Esophagus squamous epithelium (tissue), 5 donors: ENCODE measurements around the gene TMEM150C. TPM values are rescaled to one million over a fixed set of nuclear protein-coding genes. Genes with fewer than 3 reads are reported as not detected.

Experiments used
- DNase-seq: peaks from one replicate; lab custom pipeline; 2025; lab: John Stamatoyannopoulos, UW
- H3K27ac ChIP-seq, 4 donors: fragments of 200-600 bp; sonication (generic); one replicate each; pipeline ENCODE4 v1.5.1; 2016 to 2019; ENCODE audit warnings: mild to moderate bottlenecking in 1 of 4
- H3K27me3 ChIP-seq, 4 donors: fragments of 200-600 bp; sonication (generic); 1 replicate in 3 of 4; 2 replicates in 1 of 4; pipeline versions ENCODE4 v1.5.1 to v1.6.0; 2017 to 2021; ENCODE audit warnings: antibody characterized with exemption in 1 of 4
- H3K36me3 ChIP-seq, 3 donors: fragments of 200-600 bp; sonication (generic); one replicate each; pipeline ENCODE4 v1.5.1; 2016 to 2019
- H3K4me1 ChIP-seq, 3 donors: fragments of 200-600 bp; sonication (generic); one replicate each; pipeline ENCODE4 v1.5.1; 2017 to 2019
- H3K4me3 ChIP-seq, 4 donors: fragments of 200-600 bp; sonication (generic); 1 replicate in 3 of 4; 2 replicates in 1 of 4; pipeline ENCODE4 v1.5.1; 2016 to 2019; ENCODE audit warnings: mild to moderate bottlenecking in 2 of 4, moderate library complexity in 1 of 4
- H3K9me3 ChIP-seq, 3 donors: fragments of 200-600 bp; sonication (generic); one replicate each; pipeline ENCODE4 v1.5.1; 2016 to 2019
- CTCF ChIP-seq, 6 experiments: fragments of 450-650 bp in 4 of 6; fragments of 200-600 bp in 2 of 6; sonication (generic) in 2 of 6; IDR thresholded peaks; one replicate each; pipeline ENCODE4 v1.5.1; 2016 to 2019; ENCODE audit warnings: antibody characterized with exemption in 6 of 6, mild to moderate bottlenecking in 4 of 6, moderate library complexity in 4 of 6
- POLR2A ChIP-seq, 4 donors: fragments of 450-650 bp; IDR thresholded peaks; one replicate each; pipeline ENCODE4 v1.6.1; 2017; ENCODE audit warnings: antibody characterized with exemption in 4 of 4, mild to moderate bottlenecking in 4 of 4, moderate library complexity in 3 of 4
- WGBS, 2 donors: methylation state at CpG; one replicate each; pipeline ENCODE4 v1.1.5; 2018; 5-methylcytosine and 5-hydroxymethylcytosine counted together
- intact Hi-C: fragments of 100-400 bp; cut with DNase I; formaldehyde crosslinking; loops from one replicate; pipeline ENCODE4 v1.15.0; 2022
- total RNA-seq, 4 donors: library from RNA; depleted of rRNA; stranded (reverse); fragments of >200 nt; gene quantifications; one replicate each; pipeline ENCODE4 v1.1.0, GENCODE V29; 2016
- donor health status: DM: yes; HTN: yes; CAD: no.

TMEM150C gene
- total RNA-seq, 4 donors from 2014 or later: 1.1 to 3.8 (median 2.8) TPM

GRCh38 chr4:82489076-82489475 lies 72.7 kb downstream of the TMEM150C start:
- TF ChIP-seq POLR2A (IDR thresholded peaks at IDR 0.05) (no peak), CTCF (IDR thresholded peaks at IDR 0.05) (no peak)
- intact Hi-C loops: no loop called here
- Histone ChIP-seq H3K27ac (no peak overlapping the region), H3K27me3 (no peaks in the 10 kb centered on the region), H3K4me1 (peaks cover 0 to 23% (median 0%) of the 10 kb centered on the region in 3 donors), H3K4me3 (no peak overlapping the region), H3K36me3 (no peaks in the 10 kb centered on the region), H3K9me3 (no peaks in the 10 kb centered on the region)
- DNase-seq: no peak
- 100% methylated on average over 1 of the region's 1 CpG; no CpG with 5 or more reads in 1 of the 2 donors for WGBS, 2 donors

- intact Hi-C loops: no loop called here
- no peaks in the 10 kb centered on the region for H3K27me3 ChIP-seq
- 68 to 72% methylated on average over 11 to 14 of the region's 14 CpGs for WGBS, 2 donors
- H3K4me3 ChIP-seq: no peak overlapping the region
- H3K27ac ChIP-seq: no peak overlapping the region
- peaks cover 0 to 17% (median 0%) of the 10 kb centered on the region in 3 donors for H3K4me1 ChIP-seq
- no peak for DNase-seq
- H3K36me3 ChIP-seq: no peaks in the 10 kb centered on the region
- H3K9me3 ChIP-seq: no peaks in the 10 kb centered on the region
- TF ChIP-seq CTCF (IDR thresholded peaks at IDR 0.05): no peak
- no peak for TF ChIP-seq POLR2A (IDR thresholded peaks at IDR 0.05)
Observed at GRCh38 chr4:82484996-82485783, 76.6 kb downstream of the TMEM150C start.

- TF ChIP-seq CTCF (IDR thresholded peaks at IDR 0.05): no peak
- TF ChIP-seq POLR2A (IDR thresholded peaks at IDR 0.05): no peak
- H3K27ac ChIP-seq: no peak overlapping the region
- intact Hi-C loops: no loop called here
- WGBS, 2 donors: 86 to 87% methylated on average over 6 of the region's 6 CpGs
- no peak overlapping the region for H3K4me3 ChIP-seq
- no peak for DNase-seq
- peaks cover 0 to 17% (median 0%) of the 10 kb centered on the region in 3 donors for H3K4me1 ChIP-seq
- no peaks in the 10 kb centered on the region for H3K9me3 ChIP-seq
- no peaks in the 10 kb centered on the region for H3K36me3 ChIP-seq
- H3K27me3 ChIP-seq: no peaks in the 10 kb centered on the region
Observed at GRCh38 chr4:82482387-82482786, 79.4 kb downstream of the TMEM150C start.

GRCh38 chr4:82481506-82481840 lies 80.3 kb downstream of the TMEM150C start:
- WGBS, 2 donors: 77 to 87% methylated on average over 6 of the region's 6 CpGs
- TF ChIP-seq CTCF (IDR thresholded peaks at IDR 0.05): no peak
- no peak for TF ChIP-seq POLR2A (IDR thresholded peaks at IDR 0.05)
- Histone ChIP-seq H3K4me3 (no peak overlapping the region), H3K4me1 (peaks cover 0 to 15% (median 0%) of the 10 kb centered on the region in 3 donors), H3K27me3 (no peaks in the 10 kb centered on the region), H3K27ac (no peak overlapping the region), H3K36me3 (no peaks in the 10 kb centered on the region), H3K9me3 (no peaks in the 10 kb centered on the region)
- intact Hi-C loops: no loop called here
- no peak for DNase-seq

- no peaks in the 10 kb centered on the region for H3K27me3 ChIP-seq
- H3K4me3 ChIP-seq: no peak overlapping the region
- WGBS, 2 donors: 94 to 95% methylated on average over 10 of the region's 10 CpGs
- no peak overlapping the region for H3K27ac ChIP-seq
- DNase-seq: no peak
- no peaks in the 10 kb centered on the region for H3K36me3 ChIP-seq
- peaks cover 0 to 13% (median 0%) of the 10 kb centered on the region in 3 donors for H3K4me1 ChIP-seq
- H3K9me3 ChIP-seq: no peaks in the 10 kb centered on the region
- TF ChIP-seq POLR2A (IDR thresholded peaks at IDR 0.05) (no peak), CTCF (IDR thresholded peaks at IDR 0.05) (no peak)
- intact Hi-C loops: no loop called here
Observed at GRCh38 chr4:82480771-82481505, 80.8 kb downstream of the TMEM150C start.
